ENCODE data around the gene ZNF205. TPM values are rescaled to one million over a fixed set of nuclear protein-coding genes. Genes with fewer than 3 reads are reported as not detected.
"Not testable (repeated sequence)": the region's sequence is repeated elsewhere in the genome, so short reads cannot be mapped to it uniquely, and the experiment has no call there.

Gene ZNF205
- total RNA-seq, 1 experiment from 2014 or later, result 9.3 TPM

DNA sequence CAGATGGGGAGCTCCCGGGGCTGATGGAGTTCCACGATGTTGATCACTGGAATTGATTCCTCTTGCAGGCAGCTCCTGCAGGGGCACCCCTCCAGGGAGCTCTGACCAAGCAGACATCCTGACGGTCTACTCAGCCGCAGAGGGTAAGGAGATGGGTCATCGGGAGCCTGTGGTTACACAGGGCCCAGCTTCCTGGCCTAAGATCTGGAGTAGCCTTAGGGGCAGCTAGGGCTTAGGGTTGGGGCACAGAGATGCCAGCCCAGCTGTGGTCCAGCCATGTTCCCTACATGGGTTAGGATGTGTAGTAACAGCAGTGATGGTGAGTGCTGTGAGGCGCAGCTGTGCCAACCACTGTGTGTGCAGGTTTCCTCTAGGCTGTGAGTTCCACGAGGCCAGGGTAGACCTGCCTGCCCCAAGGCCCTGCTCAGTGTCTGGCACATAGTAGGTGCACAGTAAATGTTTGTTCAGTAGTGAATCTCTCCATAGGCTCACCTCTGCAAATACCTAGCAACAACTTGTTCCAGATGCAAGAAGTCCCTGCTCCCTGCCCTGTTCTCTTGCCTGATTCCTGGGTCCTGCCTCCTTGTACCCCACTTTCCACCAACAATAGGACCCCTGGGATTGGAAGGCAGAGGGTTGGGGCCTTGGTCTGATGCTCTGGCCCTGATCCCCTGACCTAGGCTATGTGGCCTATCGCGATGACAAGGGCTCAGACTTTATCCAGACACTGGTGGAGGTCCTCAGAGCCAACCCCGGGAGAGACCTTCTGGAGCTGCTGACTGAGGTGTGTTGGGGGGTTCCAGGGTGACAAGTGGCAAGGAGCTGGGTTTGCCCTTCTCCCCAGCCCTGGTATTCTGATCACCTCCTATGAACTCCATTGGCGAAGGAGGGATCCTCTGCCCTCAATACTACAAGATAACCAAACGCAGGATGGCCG, 36.1 kb downstream of the ZNF205 start:
- DNase-seq (ENCODE audit: low read depth), result no peak

GRCh38 chr16:3149193-3149530, 36.8 kb downstream of the ZNF205 start:
- DNase-seq (ENCODE audit: low read depth), result no peak

DNA sequence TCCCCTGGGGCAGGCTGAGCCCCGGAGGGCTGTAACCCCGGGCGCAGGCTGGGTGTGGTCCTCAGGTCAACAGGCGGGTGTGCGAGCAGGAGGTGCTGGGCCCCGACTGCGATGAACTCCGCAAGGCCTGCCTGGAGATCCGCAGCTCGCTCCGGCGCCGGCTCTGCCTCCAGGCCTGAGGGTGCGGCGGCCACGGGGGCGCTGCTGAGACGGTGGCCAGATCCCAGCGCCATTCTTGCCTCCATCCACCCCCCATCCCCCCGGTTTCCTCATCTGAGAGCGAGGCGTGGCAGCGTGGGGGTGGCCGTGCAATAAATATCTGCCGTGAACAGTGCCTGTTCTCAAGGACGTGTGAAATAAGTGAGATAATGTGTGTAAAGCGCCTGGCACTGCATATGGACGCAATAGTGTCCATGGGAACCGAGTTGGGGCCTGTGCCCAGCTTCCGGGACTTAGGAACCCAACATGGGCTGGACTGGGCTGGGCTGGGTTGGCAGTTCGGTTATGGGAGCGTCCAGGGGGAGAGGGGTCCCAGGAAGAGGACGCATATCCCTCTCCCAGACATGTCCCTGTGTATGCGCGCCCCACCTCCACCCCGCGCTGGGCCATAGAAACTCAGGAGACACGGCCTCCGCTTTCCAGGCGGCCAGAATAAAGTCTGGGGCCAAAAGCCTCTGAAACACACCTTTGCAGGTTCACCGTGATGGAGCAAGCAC, 37.4 kb downstream of the ZNF205 start:
- DNase-seq (ENCODE audit: low read depth), result peak; percentile 62

- peak; percentile 91 for DNase-seq (ENCODE audit: low read depth)
Observed at GRCh38 chr16:3150346-3151218, 38.2 kb downstream of the ZNF205 start.

DNA sequence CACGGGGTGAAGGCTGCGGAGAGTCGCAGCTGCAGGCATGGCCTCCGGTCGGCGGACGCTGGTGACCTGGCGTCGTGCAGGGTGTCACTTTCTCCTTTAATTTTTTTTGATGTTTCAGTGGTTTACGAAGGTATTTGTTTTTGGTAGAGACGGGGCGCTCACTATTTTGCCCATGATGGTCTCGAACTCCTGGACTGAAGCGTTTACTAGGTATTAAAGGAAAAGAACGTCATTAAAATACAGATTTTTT, 39.6 kb downstream of the ZNF205 start:
- no peak for DNase-seq (ENCODE audit: low read depth)

DNA sequence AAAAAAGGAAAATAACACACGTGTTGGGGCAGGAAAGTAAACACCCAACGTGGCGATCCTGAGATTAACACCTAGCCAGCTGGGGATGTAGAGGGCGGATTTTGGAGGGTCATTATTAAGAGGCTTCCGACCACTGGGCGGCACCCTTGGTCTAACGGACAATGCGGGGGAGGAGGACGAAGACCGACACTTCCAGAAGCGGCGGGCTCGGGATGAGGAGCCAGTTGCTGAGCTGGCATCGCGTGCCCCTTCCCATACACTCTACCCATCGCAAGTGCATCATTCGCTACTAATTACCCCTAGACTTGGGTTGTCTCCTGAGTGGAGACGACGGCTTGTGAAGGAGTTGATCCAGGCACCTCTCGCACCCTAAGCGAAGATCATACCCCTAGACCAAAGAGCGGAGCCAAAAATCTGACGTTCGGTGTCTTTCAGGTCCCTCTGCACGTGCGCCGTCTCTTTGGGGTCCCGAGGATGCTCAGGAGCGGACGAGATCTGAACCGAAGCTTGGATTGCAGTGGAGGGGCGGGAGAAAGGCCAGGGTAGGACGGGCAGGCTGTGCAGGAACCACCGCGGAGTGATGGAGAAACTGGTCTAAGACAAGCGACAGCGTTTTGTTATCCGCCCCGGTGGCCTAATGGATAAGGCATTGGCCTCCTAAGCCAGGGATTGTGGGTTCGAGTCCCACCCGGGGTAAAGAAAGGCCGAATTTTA, 40.0 kb downstream of the ZNF205 start:
- DNase-seq (ENCODE audit: low read depth), result peak; percentile 88

GRCh38 chr16:3152991-3153368, 40.6 kb downstream of the ZNF205 start:
- no peak for DNase-seq (ENCODE audit: low read depth)

DNA sequence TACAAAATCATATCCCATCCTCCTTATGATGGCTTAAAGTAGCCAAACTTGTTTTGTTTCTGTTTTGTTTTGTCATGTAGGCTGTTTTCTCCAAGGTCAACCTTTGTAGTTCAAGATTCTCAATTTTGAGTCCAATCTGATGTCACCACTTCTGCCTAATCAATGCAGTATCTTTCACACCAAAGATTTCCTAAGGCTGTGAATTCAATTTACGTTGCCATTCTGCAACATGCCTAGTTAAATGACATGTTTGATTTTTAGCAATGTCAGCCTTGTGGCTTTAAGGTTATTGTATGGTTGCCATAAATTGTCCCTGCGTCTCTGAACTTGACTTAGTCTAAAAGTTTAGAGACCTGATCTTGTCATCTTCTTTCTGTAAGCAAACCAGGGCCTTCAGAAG, 42.8 kb downstream of the ZNF205 start:
- no peak for DNase-seq (ENCODE audit: low read depth)

DNA sequence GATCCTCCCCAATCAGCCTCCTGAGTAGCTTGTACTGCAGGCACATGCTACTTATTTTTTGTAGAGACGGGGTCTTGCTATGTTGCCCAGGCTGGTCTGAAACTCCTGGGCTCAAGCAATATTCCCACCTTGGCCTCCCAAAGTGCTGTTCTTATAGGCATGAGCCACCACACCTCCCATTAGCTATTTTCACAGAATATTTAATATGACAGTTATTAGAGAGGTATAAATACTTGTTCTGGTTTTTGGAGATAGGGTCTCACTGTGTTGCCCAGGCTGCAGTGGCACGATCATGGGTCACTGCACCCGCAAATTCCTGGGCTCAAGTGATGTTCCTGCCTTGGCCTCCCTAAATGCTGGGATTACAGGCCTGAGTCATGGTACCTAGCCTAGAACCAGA, 43.6 kb downstream of the ZNF205 start:
- DNase-seq (ENCODE audit: low read depth), result no peak

- peak; percentile 87 for DNase-seq (ENCODE audit: low read depth)
Observed at GRCh38 chr16:3157229-3158025, 45.0 kb downstream of the ZNF205 start.

GRCh38 chr16:3158026-3158509, 45.7 kb downstream of the ZNF205 start:
- DNase-seq (ENCODE audit: low read depth), result peak; percentile 42

GRCh38 chr16:3158510-3159314, 46.3 kb downstream of the ZNF205 start:
- peak; percentile 85 for DNase-seq (ENCODE audit: low read depth)

DNA sequence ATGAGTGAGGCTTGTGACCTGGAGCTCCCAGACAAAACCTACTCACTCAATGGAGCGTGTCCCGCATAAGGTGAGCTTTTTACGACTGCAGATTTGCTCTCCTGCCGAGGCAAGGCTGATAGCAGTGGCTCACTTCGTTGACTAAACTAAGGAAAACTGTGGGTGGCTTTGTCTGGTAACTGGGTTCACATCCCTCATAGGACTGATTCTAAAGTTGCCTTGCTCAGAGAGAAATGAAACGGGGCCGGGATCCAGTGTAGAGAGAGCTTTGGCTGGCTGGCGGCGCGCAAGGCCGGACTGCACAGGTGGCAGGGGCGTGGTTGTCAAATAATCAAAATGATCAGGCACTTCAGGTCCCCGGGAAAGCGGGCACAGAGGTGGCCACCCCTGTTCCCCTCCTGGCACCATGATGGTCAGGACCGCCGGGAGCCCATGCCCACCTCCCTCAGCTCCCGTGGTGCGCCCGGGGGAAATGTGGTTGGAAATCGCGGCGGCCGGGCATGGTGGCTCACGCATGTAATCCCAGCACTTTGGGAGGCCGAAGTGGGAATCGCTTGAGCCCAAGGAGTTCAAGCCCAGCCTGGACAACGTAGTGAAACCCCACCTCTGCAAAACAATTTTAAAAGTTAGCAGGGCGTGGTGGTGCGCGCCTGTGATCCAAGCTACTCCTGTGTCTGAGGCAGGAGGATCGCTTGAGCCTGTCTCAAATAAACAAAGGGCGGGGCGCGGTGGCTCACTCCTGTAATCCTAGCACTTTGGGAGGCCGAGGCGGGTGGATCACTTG, 49.0 kb downstream of the ZNF205 start:
- no peak for DNase-seq (ENCODE audit: low read depth)

DNA sequence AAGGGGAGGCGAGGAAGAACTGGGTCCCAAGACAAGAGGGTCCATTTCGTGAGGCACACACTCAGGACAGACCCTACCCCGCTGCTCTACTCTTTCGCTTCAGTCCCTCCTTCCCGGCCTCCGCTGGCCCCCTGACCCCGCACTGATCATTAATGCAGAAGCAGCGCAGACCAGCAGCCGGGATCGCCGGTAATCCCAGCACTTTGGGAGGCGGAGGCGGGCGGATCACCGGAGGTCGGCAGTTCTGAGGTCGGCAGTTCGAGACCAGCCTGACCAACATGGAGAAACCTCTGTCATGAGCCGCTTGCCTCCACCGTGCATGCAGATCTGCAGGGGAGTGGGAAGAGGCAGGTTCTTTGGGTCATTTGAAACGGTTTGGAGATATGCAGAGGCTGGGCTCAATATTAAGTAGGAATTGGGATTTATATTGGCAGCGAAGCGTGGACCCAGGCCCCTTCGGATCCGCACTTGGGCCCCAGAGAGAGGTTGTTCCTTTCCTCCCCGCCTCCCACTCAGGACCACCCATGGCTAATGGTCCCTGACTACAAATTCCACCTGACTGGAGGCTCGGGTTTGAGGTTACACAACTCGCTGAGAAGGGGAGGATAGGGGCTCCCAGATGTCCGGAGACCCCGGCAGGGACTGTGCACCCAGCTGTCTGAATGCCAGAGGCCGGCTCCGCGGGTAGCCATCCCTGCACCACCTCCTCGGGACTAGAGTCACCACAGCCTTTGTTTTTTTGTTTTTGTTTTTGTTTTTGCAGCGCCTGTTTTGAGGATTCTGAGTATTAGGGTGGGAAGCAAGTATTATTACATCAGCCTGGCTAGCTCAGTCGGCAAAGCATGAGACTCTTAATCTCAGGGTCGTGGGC, 52.0 kb downstream of the ZNF205 start:
- no peak for DNase-seq (ENCODE audit: low read depth)

DNA sequence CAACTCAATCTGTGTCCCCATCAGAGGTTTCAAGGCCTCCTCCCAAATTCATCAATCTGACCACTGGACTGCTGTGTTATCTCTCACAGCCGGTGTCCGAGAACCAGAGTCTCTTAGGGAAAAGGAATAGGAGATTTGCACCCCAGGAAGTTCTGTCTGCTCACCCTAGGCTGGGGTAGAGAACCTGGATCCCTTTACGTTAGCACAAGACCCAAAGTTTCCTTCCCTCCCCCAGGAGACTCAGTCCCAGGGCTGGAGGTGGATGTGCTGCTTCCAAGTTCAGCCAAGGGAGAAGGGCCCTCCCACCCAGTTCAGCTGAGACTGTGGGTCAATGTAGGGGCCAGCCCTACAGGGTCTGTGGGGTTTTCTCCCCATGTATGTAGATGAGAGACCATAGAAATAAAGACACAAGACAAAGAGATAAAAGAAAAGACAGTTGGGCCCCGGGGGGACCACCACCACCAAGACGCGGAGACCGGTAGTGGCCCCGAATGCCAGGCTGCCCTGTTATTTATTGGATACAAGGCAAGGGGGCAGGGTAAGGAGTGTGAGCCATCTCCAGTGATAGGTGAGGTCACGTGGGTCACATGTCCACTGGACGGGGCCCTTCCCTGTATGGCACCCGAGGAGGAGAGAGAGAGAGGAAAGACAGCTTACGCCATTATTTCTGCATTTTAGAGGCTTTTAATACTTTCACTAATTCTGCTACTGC, 52.9 kb downstream of the ZNF205 start:
- DNase-seq (ENCODE audit: low read depth), result no peak

- DNase-seq (ENCODE audit: low read depth), result no peak
Observed at GRCh38 chr16:3166505-3166886, 54.1 kb downstream of the ZNF205 start.

GRCh38 chr16:3168729-3169128, 56.3 kb downstream of the ZNF205 start:
- DNase-seq (ENCODE audit: low read depth), result not testable (repeated sequence)
